Measurements from ENCODE around the gene CTDP1.

CTDP1 gene

GRCh38 chr18:79643054-79643984 is 36.3 kb upstream of the CTDP1 start:
- no peak for DNase-seq (ENCODE audit: low read depth, low spot score)

DNA sequence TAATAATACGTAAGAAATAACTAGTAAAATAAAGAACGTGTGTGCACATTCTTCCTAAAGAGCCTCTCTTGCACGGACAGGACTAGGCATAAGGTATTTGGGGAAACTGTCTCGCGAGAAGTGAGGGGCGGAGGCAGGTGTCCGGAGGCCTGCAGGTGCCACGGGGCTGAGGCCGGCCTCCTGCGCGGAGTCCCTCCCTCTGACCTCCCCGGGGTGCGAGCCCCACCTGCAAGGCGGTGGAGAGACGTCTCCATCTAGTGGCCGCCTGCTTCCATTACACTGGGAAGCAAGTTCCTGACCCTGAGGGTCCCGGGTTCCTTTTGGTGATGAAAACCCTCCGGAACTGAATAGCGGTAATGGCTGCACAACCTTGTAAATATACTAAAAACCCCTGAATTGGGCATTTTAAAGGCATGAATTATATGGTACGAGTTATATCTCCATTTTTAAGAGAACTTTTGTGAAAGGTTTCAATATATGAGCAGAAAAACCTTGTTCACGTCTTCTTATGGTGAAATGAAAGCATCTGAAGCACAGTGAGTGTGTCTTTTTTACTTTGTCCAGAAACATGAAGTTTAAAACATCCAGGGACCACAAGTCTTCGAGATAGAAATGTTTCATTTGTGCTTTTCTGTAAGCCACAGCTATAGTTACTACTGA is 35.5 kb upstream of the CTDP1 start:
- peak; percentile 80 for DNase-seq (ENCODE audit: low read depth, low spot score)

- no peak for DNase-seq (ENCODE audit: low read depth, low spot score)
Measured at GRCh38 chr18:79644666-79645057, 34.9 kb upstream of the CTDP1 start.

DNA sequence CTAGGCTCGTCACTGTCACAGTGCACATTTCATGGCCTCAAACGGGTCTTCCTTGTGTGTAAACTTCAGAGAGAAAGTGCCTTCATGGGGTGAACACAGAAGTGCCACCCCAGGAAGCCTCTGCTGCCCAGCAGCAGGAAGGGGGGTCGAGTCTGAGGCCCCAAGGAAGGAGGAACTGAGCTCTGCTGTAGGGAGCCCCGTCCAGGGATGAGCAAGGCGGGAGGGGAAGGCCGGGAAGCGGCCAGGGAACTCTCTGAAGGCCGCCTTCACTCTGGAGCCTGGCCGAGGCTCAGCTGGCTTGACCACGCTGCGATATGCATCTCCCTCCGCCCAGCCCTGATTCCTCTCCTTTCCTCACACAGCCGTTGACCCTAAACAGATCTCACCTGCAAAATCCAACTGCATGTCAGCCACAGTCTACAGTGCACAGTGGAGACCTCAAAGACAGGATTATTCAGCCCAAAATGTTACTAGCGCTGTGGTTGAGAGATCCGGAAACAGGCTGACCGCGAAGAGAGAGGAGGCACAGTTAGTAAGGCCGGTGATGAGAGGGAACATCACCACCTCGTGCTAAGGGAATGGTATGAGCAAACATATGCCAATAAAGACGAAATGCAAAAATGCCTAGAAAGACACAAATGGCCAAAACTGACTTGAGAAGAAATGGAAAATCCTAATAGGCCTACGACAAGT is 34.2 kb upstream of the CTDP1 start:
- DNase-seq (ENCODE audit: low read depth, low spot score): no peak

- DNase-seq (ENCODE audit: low read depth, low spot score): no peak
Measured at GRCh38 chr18:79647307-79647706, 32.3 kb upstream of the CTDP1 start.

DNA sequence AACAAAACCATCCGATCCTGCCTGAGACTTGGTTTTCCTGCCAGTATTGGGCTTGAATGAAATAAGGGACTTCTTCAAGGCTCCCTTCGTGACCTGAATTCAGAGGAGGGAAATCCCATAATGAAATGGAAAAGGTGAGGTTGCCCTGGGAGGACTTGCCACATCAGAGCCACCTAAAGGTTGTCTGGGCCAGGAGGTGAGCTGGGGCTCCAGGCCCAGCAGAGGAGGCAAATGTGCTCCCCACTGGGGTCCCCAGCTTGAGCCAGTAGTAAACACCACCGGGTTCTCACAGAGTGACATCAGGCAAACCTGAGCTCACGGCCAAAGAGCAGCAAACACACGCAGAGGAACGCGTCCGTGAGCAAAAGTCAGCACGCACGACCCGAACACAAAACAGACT is 28.6 kb upstream of the CTDP1 start:
- DNase-seq (ENCODE audit: low read depth, low spot score): no peak

DNA sequence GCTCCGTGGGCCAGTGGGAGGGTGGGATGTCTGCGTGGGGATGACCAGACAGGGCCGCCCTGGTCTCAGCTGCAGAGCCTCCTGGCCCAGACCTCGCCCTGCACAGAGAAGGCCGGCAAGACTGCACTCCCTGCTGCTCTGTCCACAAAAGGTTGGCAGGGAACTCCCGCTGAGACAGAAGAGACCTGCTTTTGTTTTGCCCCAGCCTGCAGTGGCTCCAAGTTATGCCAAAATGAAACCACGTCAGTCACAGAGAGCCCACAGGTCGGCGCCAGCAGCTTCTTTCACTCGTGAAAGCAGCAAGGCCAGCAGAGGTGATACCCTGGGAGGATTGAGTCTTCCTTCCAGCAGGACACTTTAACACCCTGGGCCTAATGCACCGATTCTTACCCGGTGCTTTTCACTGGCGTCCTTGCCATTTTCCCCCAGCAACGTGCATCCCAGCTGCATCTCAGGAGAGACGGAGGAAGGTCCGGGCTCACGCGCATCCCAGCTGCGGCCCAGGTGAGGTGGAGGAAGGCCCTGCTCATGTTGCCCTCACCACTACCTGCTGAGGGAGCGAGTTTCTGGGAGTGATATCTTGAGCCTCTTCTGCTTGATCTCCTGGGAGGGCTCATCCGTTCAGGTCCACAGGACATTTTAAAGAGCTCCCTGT is 22.1 kb upstream of the CTDP1 start:
- DNase-seq (ENCODE audit: low read depth, low spot score): peak; percentile 54

- no peak for DNase-seq (ENCODE audit: low read depth, low spot score)
Measured at GRCh38 chr18:79658366-79658765, 21.2 kb upstream of the CTDP1 start.

DNA sequence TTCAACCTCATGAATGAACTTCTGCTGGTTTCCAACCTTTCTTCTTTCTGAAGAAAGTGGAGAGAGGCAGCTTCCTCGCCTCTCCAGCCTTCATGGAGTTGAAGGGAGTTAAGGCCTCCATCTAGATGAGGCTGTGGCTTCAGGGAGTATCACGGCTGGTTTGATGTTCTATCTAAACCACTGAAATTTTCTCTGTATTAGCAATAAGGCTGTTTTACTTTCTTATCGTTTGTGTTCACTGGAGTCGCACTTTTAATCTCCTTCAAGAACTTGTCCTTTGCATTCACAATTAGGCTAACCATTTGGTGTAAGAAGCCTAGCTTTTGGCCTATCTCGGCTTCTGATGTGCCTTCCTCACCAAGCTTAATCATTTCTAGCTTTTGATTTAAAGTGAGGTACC is 19.9 kb upstream of the CTDP1 start:
- no peak for DNase-seq (ENCODE audit: low read depth, low spot score)

DNA sequence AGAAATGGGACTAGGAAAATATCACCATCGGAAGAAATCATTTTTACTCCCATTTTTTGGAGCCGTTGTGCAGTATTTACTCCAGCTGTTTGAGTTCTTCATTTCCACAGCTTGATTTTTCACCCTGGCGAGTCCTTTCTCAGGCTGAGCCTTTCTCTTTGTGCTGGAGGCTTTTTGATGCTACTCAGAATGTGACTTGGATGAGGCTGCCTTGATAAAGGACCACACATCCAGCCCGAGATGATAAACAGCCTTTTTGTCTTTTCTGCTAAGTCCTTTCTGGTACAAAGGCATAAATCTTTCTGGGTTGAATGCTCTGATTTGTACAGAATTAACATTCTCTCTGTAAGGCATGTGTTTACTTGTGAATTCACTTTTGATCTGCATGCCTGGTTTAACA is 17.6 kb upstream of the CTDP1 start:
- DNase-seq (ENCODE audit: low read depth, low spot score): no peak

- no peak for DNase-seq (ENCODE audit: low read depth, low spot score)
Measured at GRCh38 chr18:79662439-79662838, 17.2 kb upstream of the CTDP1 start.

- DNase-seq (ENCODE audit: low read depth, low spot score): no peak
Measured at GRCh38 chr18:79664525-79665125, 15.0 kb upstream of the CTDP1 start.

DNA sequence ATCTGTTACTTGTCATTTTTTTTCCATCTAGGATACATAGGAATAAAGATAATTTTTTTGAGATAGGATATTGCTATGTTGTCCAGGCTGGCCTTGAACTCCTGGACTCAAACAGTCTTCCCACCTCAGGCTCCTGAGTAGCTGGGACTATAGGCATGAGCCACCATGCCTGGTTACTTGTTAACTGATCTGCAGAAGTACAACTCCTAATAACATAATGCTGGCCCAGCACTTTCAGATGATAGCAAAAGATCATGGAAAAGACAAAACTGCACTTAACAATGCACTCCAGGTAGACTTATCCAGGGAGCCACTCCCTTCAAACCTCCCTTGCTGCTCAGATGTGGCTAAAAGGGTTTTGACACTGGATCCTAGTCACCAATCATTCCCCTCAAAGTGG is 11.4 kb upstream of the CTDP1 start:
- DNase-seq (ENCODE audit: low read depth, low spot score): no peak

GRCh38 chr18:79672490-79673276 is 6.9 kb upstream of the CTDP1 start:
- DNase-seq (ENCODE audit: low read depth, low spot score): no peak

- no peak for DNase-seq (ENCODE audit: low read depth, low spot score)
Measured at GRCh38 chr18:79677221-79677620, 2.4 kb upstream of the CTDP1 start.

- DNase-seq (ENCODE audit: low read depth, low spot score): no peak
Measured at GRCh38 chr18:79677840-79678239, 1.8 kb upstream of the CTDP1 start.

DNA sequence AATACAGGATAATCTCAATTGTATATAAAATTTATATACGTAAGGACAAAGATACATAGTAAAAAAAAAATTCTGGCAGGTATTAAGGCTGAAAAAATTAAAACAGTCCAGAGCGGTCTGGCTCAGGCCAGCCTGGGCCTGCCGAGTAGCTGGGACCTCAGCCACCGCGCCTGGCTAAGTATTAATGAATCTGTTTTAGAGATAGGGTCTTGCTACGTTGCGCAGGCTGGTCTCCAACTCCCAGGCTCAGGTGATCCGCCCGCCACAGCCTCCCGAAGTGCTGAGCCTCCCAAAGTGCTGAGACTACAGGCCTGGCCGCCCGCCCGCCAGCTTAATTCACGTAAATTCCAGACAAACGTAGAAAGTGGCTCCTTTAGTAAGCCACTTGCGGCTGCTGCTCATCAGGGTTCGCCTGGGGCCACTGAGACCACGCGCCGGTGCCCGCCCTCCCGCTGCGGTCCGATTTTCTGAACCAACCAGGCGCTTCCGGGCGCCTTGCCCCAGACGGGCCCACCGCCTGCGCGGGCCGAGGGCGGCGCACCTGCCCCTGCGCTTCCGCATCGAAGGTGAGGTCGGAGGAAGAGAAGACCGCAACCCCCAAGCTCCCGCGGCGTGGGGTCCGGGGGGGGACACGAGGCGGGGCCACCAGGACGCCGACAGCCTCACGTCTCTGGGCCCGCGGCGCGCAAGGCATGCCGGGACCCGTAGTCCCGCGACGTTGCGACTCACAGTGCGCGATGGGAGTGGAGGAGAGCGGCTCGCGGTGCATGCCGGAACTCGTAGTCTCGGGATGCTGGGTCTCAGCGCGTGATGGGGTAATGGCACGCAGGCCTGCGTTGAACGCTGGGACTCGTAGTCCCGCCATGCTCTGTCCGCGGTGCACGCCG is 695 bp upstream of the CTDP1 start:
- peak; percentile 99 for DNase-seq (ENCODE audit: low read depth, low spot score)

DNA sequence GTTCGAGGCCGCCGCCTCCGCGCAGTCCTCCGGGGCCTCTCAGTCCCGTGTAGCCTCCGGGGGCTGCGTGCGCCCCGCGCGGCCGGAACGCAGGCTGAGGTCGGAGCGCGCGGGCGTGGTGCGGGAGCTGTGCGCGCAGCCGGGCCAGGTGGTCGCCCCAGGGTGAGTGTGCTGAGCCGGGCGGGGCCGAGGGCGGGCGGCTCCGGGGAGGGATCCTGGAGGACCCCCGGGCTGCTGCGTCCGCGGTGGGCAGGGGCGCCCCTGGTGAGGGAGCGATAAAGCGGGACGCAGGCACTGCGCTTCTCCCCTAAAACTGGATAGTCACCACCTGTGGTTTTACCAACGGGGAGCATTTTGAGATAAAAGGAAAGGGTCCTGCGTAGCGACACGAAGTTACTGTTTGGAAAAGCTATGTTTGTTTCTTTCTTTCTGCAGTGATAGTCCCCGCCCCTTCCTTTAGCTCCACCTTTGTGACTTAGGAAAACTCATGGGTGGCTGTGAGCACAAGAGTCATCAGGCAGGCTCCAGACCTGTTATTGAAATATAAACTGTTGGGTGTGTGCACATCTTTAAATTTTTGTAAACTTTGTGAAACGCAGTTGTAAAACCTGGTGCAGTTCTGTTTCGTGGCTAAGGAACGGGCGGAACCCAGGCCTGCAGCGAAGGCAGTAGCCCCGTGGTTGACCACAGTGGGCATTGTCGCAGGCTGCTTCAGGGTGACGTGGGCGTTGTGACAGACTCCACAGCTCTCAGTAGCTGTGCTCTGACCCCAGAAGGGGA is 687 bp downstream of the CTDP1 start:
- peak; percentile 57 for DNase-seq (ENCODE audit: low read depth, low spot score)

DNA sequence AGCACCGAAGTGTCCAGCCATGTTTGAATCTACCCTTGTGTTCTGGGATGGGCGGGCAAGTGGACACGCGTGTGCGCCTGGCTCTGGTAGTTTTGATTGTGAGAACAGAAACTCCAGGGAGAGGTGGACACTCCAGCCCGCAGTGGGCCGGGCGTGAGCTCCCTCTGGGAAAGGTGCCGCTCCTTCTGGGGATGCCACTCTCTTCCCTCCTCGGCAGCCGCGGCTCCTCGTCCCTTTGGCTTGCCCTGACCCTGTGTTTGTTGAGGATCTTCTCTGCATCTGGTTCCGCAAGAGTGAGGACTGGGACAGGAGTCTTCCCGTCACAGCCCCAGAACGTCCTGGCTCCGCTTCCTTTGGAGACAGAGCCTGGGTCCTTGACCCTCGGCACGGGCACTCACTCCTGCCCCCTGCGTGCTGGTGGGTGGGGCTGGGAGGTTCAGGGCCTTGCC is 1.3 kb downstream of the CTDP1 start:
- DNase-seq (ENCODE audit: low read depth, low spot score): no peak
